ENCODE data around the gene SBK3. TPM values are rescaled to one million over a fixed set of nuclear protein-coding genes. Genes with fewer than 3 reads are reported as not detected.
A peak's percentile ranks its signal among the peaks of the same experiment; 100 is the strongest.
"Not testable (repeated sequence)": the region's sequence is repeated elsewhere in the genome, so short reads cannot be mapped to it uniquely, and the experiment has no call there.

Gene SBK3
- polyA plus RNA-seq, 4 donors, result 0.10 to 0.22 (median 0.13) TPM

DNA sequence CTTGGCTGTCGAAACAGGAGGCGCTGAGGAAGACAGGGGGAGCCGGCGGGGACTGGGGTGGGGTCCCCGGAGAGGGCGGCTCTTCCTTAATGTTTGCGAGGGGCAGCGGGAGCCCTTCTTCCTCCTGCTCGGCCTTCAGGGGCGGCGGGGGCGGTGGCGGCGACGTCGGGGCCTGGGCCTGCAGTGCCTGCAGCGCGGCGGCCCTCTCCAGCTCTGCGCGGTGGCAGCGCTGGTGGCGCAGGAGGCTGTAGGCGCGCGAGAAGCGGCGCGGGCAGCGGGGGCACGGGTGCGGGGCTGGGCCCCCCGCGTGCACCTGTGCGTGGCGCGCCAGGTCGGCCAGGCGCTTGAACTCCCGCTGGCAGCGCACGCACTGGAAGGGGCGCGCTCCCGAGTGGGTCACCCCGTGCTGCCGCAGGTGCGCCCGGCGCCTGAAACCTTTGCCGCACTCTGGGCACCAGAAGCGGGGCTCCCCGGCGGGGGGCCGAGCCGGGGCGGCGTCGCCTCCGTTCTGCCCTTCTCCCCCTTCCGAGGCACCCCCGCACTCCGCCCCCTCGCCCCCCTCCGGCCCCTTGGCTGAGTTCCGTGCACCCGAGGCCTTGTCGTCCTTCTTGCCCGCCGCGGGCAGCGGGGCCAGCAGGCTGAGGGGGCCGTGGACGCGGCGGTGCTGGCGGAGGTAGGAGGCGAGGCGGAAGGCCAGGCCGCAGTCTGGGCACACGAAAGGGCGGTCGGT is 32.9 kb upstream of the SBK3 start:
- DNase-seq (ENCODE audit: low read depth in 4 of 4, low spot score in 2 of 4), result no peak

DNA sequence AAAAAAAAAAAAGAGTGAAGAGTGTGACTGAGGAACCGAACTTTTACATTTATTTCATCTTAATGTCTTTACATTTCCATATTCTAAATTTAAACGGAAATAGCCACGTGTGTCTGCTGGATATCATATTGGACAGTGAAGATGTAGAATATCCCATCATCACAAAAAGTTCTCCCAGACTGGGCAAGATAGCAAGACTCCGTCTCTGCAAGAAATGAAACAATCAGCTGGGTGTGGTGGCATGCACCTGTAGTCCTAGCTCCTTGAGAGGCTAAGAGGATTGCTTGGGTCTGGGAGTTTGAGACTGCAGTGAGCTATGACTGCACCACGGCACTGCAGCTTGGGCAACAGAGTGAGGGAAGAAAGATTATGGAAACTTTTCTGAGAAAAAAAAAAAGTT is 31.4 kb upstream of the SBK3 start:
- DNase-seq (ENCODE audit: low read depth in 4 of 4, low spot score in 2 of 4), result no peak

DNA sequence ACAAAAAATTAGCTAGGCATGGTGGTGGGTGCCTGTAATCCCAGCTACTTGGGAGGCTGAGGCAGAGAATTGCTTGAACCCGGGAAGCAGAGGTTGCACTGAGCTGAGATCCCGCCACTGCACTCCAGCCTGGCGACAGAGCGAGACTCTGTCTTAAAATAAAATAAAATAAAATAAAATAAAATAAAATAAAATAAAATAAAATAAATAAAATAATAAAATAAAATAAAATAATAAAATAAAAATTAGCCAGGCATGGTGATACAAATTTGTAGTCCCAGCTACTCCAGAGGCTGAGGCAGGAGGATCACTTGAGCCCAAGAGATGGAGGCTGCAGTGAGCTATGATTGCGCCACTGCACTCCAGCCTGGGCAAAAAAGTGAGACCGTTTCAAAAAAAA is 28.6 kb upstream of the SBK3 start:
- DNase-seq (ENCODE audit: low read depth in 4 of 4, low spot score in 2 of 4), result not testable (repeated sequence)

DNA sequence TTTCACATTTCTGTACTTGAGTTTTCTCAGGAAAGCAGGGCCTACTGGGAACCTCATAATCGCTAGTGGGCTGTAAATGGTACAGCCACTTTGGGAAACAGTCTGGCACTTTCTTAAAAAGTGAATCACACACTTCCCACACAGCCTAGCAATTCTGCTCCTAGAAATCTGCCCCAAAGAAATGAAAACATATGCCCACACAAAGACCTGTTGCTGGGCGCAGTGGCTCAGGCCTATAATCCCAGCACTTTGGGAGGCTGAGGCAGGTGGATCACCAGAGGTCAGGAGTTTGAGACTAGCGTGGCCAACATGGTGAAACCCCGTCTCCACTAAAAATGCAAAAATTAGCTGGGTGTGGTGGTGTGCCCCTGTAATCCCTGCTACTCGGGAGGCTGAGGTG is 24.1 kb upstream of the SBK3 start:
- not testable (repeated sequence) for DNase-seq (ENCODE audit: low read depth in 4 of 4, low spot score in 2 of 4)

DNA sequence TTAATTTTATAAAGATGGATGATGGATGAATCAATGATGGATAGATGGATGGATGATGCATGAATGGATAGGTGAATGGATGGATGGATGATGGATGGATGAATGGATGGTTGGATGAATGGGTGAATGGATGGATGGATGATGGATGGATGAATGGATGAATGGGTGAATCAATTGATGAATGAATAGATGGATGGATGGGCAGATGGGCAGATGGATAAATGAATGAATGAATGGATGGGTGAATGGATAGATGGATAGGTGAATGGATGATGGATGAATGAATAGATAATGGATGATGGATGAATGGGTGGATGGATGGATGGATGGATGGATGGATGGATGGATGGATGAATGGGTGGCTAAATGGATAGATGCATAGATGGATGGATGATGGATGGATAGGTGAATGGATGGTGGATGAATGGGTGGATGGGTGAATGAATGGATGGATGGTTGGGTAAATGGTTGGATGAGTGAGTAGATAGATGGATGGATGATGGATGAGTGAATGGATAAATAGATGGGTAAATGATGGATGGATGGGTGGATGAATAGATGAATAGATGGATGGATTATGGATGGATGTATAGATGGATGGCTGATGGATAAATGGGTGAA is 22.5 kb upstream of the SBK3 start:
- no peak for DNase-seq (ENCODE audit: low read depth in 4 of 4, low spot score in 2 of 4)

DNA sequence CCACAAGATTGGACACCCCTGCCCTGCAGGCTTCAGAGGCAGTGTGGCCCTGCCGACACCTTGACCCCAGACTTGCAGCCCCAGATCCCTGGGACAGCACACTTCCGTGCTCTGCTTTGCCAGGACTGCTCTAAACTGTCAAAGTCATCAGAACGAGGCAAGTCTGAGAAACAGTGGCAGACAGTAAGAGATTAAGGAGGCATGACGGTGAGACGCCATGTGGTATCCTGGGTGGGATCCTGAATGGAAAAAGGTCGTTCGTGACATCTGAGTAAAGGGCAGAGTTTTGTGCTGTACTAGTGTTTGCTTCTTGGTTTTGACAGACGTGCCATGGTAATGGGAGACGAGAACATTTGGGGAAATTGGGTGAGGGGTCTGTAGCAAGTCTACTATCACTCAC is 21.5 kb upstream of the SBK3 start:
- no peak for DNase-seq (ENCODE audit: low read depth in 4 of 4, low spot score in 2 of 4)

DNA sequence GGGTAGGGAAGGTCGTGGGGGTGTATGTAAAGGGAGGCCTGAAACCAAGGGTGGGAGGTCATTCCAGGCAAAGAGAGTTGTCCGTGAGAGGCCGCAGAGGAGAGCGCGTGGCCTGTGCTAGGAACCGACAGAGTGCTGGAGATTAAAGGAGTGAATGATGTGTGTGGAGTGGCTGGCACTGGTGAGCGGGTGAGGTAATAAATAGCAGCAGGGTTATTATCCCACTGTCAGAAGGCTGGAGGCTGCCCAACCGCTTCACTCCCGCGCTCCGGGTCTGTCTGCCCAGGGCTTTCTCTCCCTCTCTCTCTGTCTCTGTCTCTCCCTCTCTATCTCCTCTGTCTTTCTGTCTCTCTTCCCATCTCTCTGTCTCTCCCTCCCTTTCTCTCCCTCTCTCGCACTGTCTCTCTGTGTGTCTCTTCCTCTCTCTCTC is 17.9 kb upstream of the SBK3 start:
- no peak for DNase-seq (ENCODE audit: low read depth in 4 of 4, low spot score in 2 of 4)

DNA sequence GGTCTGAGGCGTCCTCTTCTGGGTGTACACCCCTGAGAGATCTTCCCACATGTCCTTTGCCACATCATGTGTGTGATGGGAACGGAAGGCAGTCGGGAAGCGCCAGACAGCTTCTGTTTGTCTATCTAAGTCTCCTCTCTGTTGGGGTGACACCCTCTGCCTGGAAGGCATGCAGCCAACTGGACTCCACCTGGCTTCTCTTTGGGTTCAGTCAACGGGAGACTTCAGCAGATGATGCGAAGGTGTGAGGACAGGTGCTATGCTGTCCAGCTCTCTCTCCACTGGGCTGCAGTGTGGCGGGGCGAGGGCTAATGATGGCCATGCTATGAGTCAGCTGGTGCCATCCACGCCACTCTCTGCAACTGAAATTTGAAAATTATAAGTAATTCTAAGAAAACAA is 14.3 kb upstream of the SBK3 start:
- DNase-seq (ENCODE audit: low read depth in 4 of 4, low spot score in 2 of 4), result no peak

DNA sequence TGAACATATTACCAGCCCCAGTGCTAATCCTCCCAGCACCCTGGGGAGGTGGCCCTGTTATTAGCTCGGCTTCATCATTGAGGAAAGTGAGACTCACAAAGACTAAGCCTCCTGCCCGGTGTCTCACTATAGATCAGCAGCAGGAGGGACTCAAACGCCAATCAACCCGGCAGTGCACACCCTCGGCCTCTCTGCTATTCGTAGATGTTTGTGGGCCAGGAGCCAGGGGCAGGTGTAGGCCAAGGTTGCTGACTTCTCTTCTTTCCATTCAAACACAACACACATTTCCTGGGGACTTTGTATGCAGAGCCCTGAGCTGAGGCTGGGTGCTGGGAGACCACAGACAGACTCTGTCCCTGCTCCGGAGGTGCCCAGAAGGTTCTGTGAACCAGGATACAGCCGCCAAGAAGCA is 9.4 kb upstream of the SBK3 start:
- DNase-seq (ENCODE audit: low read depth in 4 of 4, low spot score in 2 of 4), result no peak

DNA sequence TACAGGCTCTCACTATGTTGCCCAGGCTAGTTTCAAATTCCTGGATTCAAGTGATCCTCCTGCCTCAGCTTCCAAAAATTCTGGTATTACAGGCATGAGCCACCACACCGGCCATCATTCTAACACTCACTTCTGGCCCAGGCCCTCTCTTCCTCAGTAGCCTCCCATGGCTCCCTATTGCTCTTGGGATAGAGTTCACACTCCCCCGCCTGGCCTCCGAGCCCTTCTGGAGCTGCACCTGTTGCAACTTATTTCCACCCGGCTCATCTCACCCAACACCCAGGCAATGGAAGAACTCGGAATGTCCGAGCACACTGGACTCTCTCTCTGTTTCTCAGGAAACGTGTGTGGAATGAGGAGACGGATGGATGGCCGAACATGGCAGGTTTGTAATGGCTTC is 9.0 kb upstream of the SBK3 start:
- DNase-seq (ENCODE audit: low read depth in 4 of 4, low spot score in 2 of 4), result no peak

DNA sequence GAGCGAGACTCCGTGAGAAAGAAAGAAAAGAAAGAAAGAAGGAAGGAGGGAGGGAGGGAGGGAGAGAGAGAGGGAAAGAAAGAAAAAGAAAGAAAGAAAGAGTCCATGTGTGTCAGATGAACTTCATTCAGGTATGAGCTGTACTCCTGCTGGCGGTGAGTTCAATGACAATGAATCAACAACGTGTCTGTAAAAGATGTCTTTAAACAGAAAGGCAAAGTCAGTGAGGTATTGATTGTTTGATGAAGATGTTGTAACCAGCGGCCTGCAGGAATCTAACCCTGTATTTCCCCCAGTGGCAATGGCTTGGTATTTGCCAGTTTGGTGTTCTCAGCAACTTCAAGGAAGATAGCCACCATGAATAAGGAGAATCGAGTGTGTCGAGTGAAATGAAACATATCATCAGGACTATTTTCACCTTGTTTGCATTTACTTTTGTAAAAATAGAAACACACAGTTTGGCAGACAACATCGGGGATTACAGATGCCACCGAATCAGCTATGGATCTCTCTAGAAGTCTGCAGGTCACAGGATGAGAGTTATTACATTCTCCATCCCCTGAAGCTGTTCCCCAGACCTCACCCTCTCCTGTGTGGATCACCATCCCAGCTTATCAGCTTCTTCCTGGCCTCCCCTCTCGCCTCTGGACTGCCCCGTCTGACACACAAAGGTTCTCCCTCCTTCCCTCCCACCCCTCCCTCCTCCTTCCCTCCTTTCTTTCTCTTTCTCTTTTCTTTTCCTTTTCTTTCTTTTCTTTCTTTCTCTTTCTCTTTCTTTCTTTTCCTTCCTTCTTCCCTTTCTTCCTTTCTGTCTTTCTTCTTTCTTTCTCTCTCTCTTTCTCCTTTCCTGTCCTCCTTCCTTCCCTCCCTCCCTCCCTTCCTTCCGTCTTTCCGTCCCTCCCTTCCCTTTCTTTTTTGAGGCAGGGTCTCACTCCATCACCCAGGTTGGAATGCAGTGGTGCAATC is 8.2 kb upstream of the SBK3 start:
- no peak for DNase-seq (ENCODE audit: low read depth in 4 of 4, low spot score in 2 of 4)

DNA sequence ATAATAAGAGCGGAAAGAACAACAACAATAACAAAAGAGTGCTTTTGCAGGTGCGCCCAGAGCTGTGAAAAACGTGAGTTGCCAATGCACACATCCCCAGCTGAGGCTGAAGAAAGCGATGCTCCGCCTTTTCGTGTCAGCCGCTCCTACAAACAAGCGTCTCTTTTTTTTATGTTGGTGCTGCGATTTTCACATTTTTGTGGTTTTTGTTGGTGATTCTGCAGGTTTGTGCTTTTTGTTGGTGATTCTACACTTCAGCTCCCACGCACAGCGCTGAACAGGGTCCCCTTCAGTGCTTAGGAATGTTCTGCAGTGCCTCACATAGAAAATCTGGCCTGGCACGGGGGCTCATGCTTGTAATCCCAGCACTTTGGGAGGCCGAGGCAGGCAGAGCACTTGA is 7.3 kb upstream of the SBK3 start:
- no peak for DNase-seq (ENCODE audit: low read depth in 4 of 4, low spot score in 2 of 4)

DNA sequence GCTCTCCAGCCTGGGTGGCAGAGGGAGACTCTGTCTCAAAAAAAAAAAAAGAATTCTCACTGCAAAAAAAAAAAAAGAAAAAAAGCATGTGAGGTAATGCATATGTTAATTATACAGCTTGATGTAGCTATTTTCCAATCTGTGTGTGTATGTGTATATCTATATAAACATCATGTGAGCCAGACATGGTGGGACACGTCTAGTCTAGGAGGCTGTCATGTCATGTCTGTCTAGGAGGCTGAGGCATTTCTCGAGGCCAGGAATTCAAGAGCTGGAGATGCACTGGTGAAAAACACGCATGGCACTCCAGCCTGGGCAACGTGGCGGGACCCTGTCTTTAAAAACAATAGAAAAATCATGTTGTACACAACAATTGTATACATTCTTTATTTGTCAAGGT is 6.9 kb upstream of the SBK3 start:
- DNase-seq (ENCODE audit: low read depth in 4 of 4, low spot score in 2 of 4), result no peak

DNA sequence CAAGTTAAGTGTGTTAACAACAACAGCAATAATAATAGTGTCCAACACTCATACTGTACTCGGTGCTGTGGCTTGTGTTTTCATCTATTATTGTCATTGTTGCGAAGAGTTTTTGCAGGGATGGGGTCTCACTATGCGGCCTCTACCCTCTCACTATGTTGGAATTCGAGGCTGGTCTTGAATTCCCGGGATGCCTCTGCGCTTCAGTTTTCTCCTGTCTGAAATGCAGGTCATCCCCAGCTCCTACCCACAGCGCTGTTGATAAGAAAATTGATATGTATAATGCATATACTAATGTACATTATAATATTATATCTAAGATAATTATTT is 4.9 kb upstream of the SBK3 start:
- no peak for DNase-seq (ENCODE audit: low read depth in 4 of 4, low spot score in 2 of 4)

DNA sequence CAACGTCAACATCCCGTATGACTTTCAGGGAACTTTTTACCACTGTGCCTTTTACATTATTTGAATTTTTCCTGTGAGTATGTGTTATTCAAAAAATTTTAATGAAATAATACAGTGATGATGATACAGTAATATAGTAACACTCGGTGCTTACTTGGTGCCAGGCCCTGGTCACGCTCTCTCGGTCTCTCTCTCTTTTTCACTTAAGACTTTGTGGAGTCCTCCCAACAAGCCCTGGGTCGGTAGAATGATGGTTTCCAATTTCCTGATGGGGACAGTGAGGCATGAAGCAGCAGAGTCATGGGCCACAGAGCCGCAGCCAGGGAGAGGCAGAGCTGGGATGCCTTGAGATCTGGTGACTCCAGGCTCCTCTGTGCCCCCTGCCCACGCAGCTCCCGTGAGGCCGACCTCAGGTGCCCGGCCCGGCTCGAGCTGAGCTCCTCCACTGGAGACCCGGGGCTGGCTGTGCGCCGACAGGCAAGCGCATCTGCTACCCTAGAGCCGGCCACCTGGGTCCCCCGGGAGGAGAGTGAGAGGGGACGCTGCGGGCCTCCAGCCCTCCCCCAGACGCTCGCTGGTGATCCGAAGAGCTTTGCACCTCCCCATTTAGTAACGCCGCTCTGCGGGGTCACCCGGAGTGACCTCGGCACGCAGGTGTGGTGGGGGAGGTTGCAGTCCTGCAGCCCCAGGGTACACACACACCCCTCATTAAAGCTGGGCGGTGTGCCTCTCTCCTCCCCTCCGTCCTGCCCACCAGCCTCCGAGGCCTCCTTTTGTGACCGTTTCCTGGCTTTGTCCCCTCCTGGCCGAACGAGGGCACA is 4.4 kb upstream of the SBK3 start:
- DNase-seq (ENCODE audit: low read depth in 4 of 4, low spot score in 2 of 4), result peak; percentile 61 to 78 (median 66)

DNA sequence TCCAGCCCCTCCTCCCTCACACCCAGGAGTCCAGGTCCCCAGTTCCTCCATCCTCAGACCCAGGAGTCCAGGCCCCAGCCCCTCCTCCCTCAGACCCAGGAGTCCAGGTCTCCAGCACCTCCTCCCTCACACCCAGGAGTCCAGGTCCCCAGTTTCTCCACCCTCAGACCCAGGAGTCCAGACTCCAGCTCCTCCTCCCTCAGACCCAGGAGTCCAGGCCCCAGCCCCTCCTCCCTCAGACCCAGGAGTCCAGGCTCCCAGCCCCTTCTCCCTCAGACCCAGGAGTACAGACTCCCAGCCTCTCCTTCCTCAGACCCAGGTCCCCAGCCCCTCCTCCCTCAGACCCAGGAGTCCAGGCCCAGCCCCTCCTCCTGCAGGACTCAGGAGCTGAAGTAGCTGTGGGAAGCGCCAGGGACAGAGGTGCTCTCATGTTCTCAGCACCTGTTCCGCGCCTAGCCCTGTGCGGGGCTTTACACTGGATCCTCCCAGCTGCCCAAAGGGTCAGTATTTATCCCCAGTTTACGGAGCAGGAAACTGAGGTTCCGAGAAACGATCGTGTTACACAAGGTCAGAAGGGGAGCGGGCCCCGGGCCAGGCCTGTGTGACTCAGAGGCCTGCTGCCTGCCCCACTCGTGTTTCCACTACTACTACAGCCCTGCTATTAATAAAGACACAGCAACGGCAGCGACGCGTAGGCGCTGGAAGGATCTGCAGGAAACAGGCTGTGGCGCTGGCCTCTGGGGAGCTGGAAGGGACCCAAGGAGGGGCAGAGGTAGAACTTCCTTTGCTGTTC is 1.7 kb upstream of the SBK3 start:
- DNase-seq (ENCODE audit: low read depth in 4 of 4, low spot score in 2 of 4), result no peak

DNA sequence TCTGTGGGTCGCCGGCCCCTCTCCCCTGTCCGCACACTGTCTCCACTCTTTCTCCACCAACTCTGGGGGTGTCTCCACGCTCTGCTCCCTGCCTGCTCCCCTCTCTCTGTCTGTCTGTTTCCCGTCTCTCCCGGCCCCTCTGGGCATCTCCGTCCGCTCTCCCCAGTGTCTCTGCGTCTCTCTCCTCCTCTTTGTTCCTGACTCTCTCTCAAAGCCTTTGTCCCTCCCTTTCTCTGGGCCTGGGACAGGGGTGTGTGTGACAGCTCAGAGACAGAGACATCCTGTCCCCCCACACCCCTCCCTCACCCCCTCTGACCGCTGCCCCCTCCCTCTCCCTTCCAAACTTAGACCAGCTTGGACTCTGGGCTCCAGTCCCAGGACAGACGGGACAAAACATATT is 668 bp upstream of the SBK3 start:
- DNase-seq (ENCODE audit: low read depth in 4 of 4, low spot score in 2 of 4), result no peak

DNA sequence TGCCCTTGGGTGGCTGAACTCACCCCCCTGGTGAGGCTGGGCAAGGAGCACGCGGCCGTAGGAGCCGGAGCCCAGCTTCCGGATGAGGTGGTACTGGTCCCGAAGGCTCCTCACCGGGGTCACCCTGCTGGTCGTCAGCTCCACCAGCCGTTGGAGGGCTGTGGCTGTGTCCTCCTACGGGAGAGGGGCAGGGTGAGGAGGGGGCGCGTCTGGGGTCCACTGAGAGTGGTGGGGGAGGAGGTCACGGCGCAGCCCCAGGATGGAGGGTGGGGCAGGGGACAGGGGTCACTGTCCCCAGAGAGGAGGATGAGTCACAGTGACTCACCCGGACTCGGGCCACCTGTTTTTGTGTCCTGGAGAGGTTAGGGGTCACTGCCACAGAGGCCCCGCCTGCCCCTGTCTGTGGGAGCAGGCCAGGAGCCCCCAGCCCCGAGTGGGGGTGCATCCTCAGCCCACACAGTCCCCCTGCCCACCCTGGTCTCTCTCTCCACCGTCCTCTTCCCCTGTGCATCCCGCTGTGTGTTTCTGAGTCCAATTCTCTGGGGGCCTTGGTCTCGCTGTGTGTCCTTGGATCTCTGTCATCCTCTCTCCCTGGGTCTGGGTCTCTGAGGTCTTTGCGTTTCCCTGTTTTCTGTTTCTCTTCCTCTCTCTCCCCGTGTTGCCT is 435 bp downstream of the SBK3 start:
- DNase-seq (ENCODE audit: low read depth in 4 of 4, low spot score in 2 of 4), result no peak

DNA sequence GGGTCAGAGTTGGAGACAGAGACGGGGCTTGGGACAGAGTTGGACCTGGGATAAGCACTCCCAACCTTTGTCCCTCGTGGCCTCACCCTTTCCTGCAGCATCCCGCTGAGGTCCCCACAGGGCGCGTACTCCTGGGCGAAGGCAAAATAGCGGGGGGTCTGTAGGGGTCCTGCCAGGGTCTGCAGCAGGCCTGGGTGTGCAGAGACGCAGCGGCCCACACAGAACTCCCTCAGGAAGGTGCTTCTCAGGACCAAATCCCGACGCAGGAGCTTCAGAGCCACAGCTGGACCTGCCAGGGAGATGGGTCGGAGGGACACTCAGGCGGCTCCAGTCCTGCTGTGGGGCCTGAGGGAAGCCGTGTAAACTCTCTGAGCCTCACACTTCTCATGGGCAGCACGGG is 1.3 kb downstream of the SBK3 start:
- DNase-seq (ENCODE audit: low read depth in 4 of 4, low spot score in 2 of 4), result no peak
